NCI-H345 treated with DMSO at 0.1 percent for 48 hours (cell line): ENCODE measurements around the gene RGS2.

Experiments used
- DNase-seq: peaks from one replicate; lab custom pipeline; 2025; ENCODE audit not compliant: unreplicated experiment; lab: John Stamatoyannopoulos, UW

Gene RGS2

GRCh38 chr1:192826791-192827546 is 18.1 kb downstream of the RGS2 start:
- DNase-seq = no peak

DNA sequence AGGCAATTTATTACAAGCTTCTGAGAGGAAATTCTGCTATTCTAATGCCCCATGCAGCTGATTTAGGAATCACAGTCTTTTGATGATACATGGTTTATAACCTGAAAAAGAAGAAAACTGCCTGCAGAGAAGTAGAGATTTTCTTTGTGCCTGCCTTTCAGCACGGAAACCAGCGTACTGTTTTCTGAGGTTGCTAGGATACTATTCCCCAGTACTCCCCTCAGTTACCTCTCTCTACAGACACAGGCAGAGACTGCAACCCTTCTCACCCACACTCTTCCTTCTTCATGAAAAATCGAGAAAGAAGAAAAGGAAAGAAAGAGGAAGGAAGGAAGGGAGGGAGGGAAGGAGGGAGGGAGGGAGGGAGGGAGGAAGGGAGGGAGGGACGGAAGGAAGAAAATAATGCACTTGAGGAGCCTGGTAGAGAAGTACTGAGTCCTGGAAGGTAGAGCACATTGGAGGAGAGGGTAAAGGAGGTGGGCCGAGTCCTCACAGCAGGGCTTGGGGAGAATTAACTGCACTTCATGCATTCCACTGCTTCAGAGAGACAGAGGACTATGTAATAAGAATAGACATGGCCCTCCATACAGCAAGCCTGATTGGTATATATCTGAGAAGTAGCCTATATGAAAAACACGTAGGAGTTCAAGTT is 21.9 kb downstream of the RGS2 start:
- no peak for DNase-seq

- DNase-seq = no peak
Measured at GRCh38 chr1:192831706-192832355, 23.0 kb downstream of the RGS2 start.

- DNase-seq = no peak
Measured at GRCh38 chr1:192832492-192832891, 23.7 kb downstream of the RGS2 start.

- DNase-seq = no peak
Measured at GRCh38 chr1:192835116-192835515, 26.3 kb downstream of the RGS2 start.

DNA sequence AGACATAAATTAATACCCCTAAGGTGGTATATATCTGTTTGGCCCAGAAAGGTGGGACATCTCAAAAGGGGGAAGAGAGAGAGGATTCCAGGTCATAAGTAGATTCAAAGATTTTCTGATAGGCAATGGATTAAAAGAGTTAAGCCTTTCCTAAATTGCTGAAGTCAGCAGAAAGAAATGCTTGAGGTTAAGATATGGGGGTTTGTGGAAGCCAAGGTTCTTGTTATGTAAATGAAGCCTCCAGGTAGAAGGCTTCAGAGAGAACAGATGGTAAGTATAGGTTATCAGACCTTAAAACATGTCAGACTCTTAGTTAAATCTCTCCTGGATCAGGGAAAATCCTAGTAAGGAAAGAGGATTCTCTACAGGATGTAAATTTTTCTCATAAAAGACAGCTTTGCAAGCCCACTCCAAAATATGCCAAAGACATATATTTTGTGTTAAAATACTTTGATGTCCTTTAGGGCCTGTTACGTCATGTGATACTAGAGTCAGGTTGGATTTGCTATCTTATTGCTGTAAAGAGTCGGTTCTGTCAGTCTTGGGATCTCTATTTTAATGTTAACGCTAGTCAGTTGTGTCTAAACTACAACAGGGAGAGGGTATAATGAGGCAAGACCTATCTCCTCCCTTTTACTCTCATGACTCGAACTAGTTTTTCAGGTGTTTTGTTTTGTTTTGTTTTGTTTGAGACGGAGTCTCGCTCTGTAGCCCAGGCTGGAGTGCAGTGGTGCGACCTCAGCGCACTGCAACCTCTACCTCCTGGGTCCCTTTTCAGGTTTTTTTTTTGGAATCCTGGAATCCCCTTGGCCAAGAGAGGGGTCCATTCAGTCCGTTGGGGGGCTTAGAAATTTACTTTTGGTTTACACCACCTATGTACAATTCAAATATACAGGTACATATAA is 30.6 kb downstream of the RGS2 start:
- no peak for DNase-seq

DNA sequence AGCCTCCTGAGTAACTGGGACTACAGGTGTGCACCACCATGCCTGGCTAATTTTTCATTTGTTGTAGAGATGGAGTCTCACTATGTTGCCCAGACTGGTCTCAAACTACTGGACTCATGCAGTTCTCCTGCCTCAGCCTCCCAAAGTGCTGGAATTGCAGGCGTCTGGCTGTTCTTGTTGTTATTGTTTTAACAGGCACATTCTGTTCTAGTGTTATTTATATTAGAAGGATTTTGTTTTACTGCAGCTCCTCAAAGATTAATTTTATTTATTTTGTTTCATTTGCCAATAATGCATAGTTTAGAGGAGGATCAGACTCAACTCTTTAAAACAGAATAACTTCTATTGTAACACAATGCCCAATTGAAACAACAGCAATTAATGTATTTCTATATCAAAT is 35.5 kb downstream of the RGS2 start:
- no peak for DNase-seq

DNA sequence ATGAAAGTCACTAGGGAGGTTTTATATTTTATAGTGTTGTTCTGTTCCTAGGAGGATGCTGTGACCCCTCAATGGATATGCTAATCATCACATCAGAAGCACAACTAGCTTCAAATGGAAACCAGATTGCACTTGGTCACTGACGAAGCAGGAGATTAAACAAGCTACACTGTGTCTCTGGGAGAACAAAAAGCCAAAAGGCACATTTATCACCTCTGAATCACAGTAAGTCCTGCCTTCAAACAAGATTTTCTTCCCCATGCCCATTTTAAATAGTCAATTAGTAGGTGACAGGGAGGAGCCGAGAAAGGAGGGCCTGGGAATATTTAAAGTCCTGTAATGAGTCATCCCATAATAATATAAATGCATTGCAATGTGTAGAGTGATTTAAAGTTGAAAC is 38.1 kb downstream of the RGS2 start:
- no peak for DNase-seq

DNA sequence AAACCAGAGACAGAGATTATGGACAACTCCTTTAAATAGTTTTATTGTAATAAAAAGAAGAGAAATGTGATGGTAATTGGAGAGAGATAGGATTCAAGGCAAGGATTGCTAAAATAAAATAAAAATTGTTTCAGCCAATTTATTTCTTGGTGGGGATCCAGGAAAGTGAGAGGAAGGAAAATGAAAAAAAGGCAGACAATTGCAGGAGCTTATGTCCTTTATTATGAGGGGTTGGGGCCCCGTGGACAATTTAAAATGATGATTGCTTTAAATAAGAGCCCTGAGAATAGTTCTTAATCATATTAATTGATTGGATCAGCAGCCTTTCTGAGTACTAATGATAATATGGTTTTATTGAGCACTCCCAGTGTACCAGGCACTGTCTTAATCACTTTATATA is 40.2 kb downstream of the RGS2 start:
- no peak for DNase-seq

DNA sequence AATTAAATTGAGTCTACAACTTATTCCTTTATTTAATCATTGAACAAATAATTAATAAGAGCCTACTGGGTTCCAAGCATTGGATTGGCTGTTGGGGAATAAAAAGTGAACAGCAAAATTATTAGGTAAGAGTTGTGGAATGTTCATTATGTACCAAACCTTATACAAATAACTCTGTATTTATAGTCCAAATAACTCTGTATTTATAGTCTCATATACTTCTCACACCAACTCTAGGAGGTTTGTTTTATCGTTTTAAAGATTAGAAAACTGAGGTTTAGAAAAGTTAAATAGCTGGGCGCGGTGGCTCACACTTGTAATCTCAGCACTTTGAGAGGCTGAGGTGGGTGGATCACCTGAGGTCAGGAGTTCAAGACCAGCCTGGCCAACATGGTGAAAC is 40.6 kb downstream of the RGS2 start:
- no peak for DNase-seq

GRCh38 chr1:192852001-192852947 is 43.4 kb downstream of the RGS2 start:
- DNase-seq = no peak

DNA sequence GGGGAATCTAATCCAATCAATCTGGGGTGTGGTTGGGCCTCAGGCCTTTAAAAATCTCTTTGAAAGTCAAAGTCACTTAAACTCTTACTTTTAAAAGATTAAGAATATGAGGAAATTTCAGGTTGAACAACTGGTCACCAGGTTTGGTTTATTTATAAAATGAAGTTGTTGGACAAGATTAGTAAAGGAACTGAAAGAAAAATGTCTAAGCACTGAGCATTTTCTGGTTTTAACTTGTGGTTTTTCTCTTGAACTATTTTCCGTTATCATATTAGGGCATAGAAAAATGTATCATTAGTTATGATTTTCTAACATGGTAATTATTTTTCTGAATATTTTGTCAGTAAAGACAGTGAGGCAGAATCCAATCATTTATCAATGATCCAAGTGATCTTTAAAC is 49.6 kb downstream of the RGS2 start:
- no peak for DNase-seq

DNA sequence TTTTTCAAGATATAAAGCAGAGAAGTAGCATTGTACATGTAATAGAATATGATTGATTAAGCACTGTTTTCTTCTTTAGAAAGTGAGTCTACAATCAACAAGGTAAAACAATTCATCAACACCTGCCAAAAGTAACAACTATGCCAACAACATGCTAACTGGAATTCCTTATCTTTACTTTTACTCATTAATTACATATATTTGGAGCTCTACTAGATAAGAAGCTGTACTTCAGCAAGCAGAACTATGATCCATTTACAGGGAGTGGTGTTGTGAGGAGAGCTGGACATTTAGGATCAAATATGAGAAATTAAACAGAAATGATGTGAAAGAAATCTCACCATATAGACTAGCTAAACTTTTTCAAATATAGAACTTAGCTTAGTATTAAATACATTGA is 51.0 kb downstream of the RGS2 start:
- DNase-seq = no peak

DNA sequence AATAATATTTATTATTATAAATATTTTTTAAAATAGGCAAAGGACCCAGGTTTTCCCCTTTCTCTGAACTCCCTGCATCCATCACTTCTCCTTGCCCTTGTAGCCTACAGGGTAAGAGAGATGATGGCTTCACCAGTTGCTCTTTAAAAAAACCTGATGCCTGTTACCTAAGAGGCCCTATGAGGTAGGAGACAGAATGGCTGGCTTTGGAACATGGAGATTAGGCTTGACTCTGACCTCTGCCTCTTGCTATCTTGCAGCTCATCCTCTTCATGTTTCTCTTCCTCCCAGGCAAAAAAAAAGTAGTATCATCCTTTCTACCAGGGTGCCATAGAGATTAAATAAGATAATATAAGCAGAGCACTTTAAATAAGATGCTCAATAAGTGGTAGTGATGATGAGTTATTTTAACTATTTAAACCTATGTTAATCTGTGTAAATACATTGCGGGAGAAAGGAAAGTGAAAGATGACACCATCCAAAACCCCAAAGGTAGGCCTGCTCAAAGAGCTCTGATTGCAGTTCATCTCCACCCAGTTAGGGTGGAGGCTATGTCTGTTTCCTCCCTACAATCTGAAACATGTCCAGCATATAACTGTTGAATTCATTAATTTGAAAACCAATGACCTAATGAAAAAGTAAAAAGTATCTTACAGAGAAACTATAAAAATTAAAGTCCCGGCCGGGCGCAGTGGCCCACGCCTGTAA is 51.8 kb downstream of the RGS2 start:
- DNase-seq = no peak

- no peak for DNase-seq
Measured at GRCh38 chr1:192861860-192862259, 53.0 kb downstream of the RGS2 start.
